NCI-H146 (cell line): ENCODE data around the gene TPST1.
"Not testable (repeated sequence)": the region's sequence is repeated elsewhere in the genome, so short reads cannot be mapped to it uniquely, and the experiment has no call there.

Experiments
- DNase-seq: peaks from one replicate; lab custom pipeline; 2025; lab: John Stamatoyannopoulos, UW

TPST1 gene

GRCh38 chr7:66331883-66332282, 126.7 kb downstream of the TPST1 start:
- DNase-seq, result no peak

GRCh38 chr7:66333443-66333842, 128.3 kb downstream of the TPST1 start:
- DNase-seq, result no peak

- DNase-seq, result no peak
These were observed 130.2 kb downstream of the TPST1 start for GRCh38 chr7:66335318-66335717.

GRCh38 chr7:66336760-66337159, 131.6 kb downstream of the TPST1 start:
- DNase-seq, result no peak

GRCh38 chr7:66339141-66339540, 134.0 kb downstream of the TPST1 start:
- no peak for DNase-seq

GRCh38 chr7:66344166-66344565, 139.0 kb downstream of the TPST1 start:
- no peak for DNase-seq

GRCh38 chr7:66348531-66348930, 143.4 kb downstream of the TPST1 start:
- no peak for DNase-seq

GRCh38 chr7:66348959-66349358, 143.8 kb downstream of the TPST1 start:
- no peak for DNase-seq

GRCh38 chr7:66352071-66352470, 146.9 kb downstream of the TPST1 start:
- DNase-seq, result no peak

- no peak for DNase-seq
These were observed 148.4 kb downstream of the TPST1 start for GRCh38 chr7:66353547-66353946.

- no peak for DNase-seq
These were observed 150.6 kb downstream of the TPST1 start for GRCh38 chr7:66355756-66356155.

GRCh38 chr7:66356277-66356721, 151.2 kb downstream of the TPST1 start:
- no peak for DNase-seq

GRCh38 chr7:66357087-66357486, 152.0 kb downstream of the TPST1 start:
- no peak for DNase-seq

GRCh38 chr7:66359656-66360211, 154.6 kb downstream of the TPST1 start:
- peak; percentile 80 for DNase-seq

- DNase-seq, result no peak
These were observed 157.0 kb downstream of the TPST1 start for GRCh38 chr7:66362136-66362535.

GRCh38 chr7:66363635-66364034, 158.5 kb downstream of the TPST1 start:
- DNase-seq, result no peak

GRCh38 chr7:66365031-66365430, 159.9 kb downstream of the TPST1 start:
- not testable (repeated sequence) for DNase-seq

- DNase-seq, result no peak
These were observed 166.1 kb downstream of the TPST1 start for GRCh38 chr7:66371096-66371824.

GRCh38 chr7:66374141-66374840, 169.2 kb downstream of the TPST1 start:
- not testable (repeated sequence) for DNase-seq

- no peak for DNase-seq
These were observed 171.3 kb downstream of the TPST1 start for GRCh38 chr7:66376264-66376945.

GRCh38 chr7:66377045-66377444, 171.9 kb downstream of the TPST1 start:
- no peak for DNase-seq

- no peak for DNase-seq
These were observed 172.6 kb downstream of the TPST1 start for GRCh38 chr7:66377714-66378113.
